Smooth muscle cell (in vitro differentiated cells): Measurements from ENCODE around the gene SLC25A41. TPM values are rescaled to one million over a fixed set of nuclear protein-coding genes. Genes with fewer than 3 reads are reported as not detected.
A peak's percentile ranks its signal among the peaks of the same experiment; 100 is the strongest.

Experiments used
- DNase-seq: peaks from one replicate; lab custom pipeline; 2025; ENCODE audit not compliant: unreplicated experiment; lab: John Stamatoyannopoulos, UW
- H2AFZ ChIP-seq: fragments of 200-600 bp; sonication (generic); 2 replicates; pipeline ENCODE4 v1.6.0; 2016; ENCODE audit warnings: antibody characterized with exemption, low read depth, mild to moderate bottlenecking
- H3F3A ChIP-seq: fragments of 200-600 bp; sonication (generic); 2 replicates; pipeline ENCODE4 v1.6.0; 2017; ENCODE audit warnings: antibody characterized with exemption, low read depth
- H3K27ac ChIP-seq: fragments of 200-600 bp; sonication (generic); 2 replicates; pipeline ENCODE4 v1.5.1; 2016; ENCODE audit warnings: low read depth, mild to moderate bottlenecking
- H3K27me3 ChIP-seq: fragments of 200-600 bp; sonication (generic); 2 replicates; pipeline ENCODE4 v1.6.1; 2016; ENCODE audit warnings: low read depth, mild to moderate bottlenecking
- H3K36me3 ChIP-seq: fragments of 200-600 bp; sonication (generic); 2 replicates; pipeline ENCODE4 v1.5.1; 2016; ENCODE audit warnings: low read depth
- H3K4me1 ChIP-seq: fragments of 200-600 bp; sonication (generic); 2 replicates; pipeline ENCODE4 v1.5.1; 2016; ENCODE audit warnings: low read depth
- H3K4me2 ChIP-seq: fragments of 200-600 bp; sonication (generic); 2 replicates; pipeline ENCODE4 v1.6.0; 2016; ENCODE audit warnings: mild to moderate bottlenecking
- H3K4me3 ChIP-seq: fragments of 200-600 bp; sonication (generic); 2 replicates; pipeline ENCODE4 v1.5.1; 2016; ENCODE audit warnings: mild to moderate bottlenecking
- H3K79me2 ChIP-seq: fragments of 200-600 bp; sonication (generic); 2 replicates; pipeline ENCODE4 v1.6.0; 2016; ENCODE audit warnings: low read depth, mild to moderate bottlenecking
- H3K9ac ChIP-seq: fragments of 200-600 bp; sonication (generic); 2 replicates; pipeline ENCODE4 v1.6.0; 2016; ENCODE audit warnings: low read depth
- H3K9me3 ChIP-seq: fragments of 200-600 bp; sonication (generic); replicated peaks from 2 replicates; pipeline ENCODE4 v1.5.1; 2016; ENCODE audit warnings: low read depth
- H4K20me1 ChIP-seq: fragments of 200-600 bp; sonication (generic); 2 replicates; pipeline ENCODE4 v1.6.0; 2016; ENCODE audit warnings: low read depth
- WGBS: methylation state at CpG from one replicate; pipeline ENCODE4 v1.1.7; 2016; ENCODE audit warnings: low lambda C conversion rate; 5-methylcytosine and 5-hydroxymethylcytosine counted together
- polyA plus RNA-seq: library from polyadenylated mRNA; unstranded; fragments of >200 nt; fragmentation: Nextera tagmentation; extraction: Ambion mirVana; gene quantifications from 2 replicates; pipeline ENCODE4 v1.2.1, GENCODE V29; 2016
- total RNA-seq: library from RNA; depleted of rRNA; stranded (reverse); fragments of >200 nt; gene quantifications from 2 replicates; pipeline ENCODE4 v1.2.3, GENCODE V29; 2014
- TF ChIP-seq, protein P1 (sequence below): fragments of 200-600 bp; sonication (generic); IDR thresholded peaks from 2 replicates; pipeline ENCODE4 v1.5.1; 2017; ENCODE audit warnings: borderline replicate concordance, mild to moderate bottlenecking, antibody characterized with exemption; ENCODE audit not compliant: insufficient read depth, poor library complexity, severe bottlenecking

Gene SLC25A41
- total and polyA plus RNA-seq, 2 experiments from 2014 or later, result 0.30 TPM; not detected in 1

DNA sequence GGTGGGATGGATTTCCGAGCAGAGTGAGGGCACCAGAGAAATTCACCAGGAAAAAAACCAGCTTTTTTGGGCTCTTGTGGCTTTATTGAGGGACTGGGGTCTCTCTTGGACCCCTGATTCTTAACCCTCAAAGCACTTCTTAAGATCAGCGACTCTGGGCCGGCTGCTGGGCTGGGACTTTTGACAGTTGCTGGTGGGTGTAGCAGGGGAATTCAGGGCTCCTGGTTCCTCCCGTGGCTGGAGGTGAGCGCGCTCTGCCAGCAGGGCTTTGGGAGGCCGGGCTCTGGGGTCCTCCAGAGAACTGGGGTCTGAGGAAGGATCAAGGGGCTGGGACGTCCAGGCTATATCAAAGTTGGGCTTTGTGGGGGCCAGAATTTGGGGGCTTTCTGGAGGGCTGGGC lies 33.8 kb upstream of the SLC25A41 start:
- Histone ChIP-seq H3K4me1 (no peaks in the 10 kb centered on the region), H3K9me3 (no peaks in the 10 kb centered on the region), H3K27ac (no peak overlapping the region), H3K9ac (no peak overlapping the region), H3K4me2 (no peak overlapping the region), H3F3A (no peaks in the 10 kb centered on the region), H3K79me2 (no peaks in the 10 kb centered on the region), H2AFZ (no peak overlapping the region), H3K36me3 (no peaks in the 10 kb centered on the region), H3K4me3 (no peak overlapping the region), H4K20me1 (no peaks in the 10 kb centered on the region), H3K27me3 (peaks cover 26% of the 10 kb centered on the region)
- TF ChIP-seq, protein P1, sequence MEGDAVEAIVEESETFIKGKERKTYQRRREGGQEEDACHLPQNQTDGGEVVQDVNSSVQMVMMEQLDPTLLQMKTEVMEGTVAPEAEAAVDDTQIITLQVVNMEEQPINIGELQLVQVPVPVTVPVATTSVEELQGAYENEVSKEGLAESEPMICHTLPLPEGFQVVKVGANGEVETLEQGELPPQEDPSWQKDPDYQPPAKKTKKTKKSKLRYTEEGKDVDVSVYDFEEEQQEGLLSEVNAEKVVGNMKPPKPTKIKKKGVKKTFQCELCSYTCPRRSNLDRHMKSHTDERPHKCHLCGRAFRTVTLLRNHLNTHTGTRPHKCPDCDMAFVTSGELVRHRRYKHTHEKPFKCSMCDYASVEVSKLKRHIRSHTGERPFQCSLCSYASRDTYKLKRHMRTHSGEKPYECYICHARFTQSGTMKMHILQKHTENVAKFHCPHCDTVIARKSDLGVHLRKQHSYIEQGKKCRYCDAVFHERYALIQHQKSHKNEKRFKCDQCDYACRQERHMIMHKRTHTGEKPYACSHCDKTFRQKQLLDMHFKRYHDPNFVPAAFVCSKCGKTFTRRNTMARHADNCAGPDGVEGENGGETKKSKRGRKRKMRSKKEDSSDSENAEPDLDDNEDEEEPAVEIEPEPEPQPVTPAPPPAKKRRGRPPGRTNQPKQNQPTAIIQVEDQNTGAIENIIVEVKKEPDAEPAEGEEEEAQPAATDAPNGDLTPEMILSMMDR, result no peak
- DNase-seq, result no peak
- 95% methylated on average over 8 of the region's 8 CpGs for WGBS

DNA sequence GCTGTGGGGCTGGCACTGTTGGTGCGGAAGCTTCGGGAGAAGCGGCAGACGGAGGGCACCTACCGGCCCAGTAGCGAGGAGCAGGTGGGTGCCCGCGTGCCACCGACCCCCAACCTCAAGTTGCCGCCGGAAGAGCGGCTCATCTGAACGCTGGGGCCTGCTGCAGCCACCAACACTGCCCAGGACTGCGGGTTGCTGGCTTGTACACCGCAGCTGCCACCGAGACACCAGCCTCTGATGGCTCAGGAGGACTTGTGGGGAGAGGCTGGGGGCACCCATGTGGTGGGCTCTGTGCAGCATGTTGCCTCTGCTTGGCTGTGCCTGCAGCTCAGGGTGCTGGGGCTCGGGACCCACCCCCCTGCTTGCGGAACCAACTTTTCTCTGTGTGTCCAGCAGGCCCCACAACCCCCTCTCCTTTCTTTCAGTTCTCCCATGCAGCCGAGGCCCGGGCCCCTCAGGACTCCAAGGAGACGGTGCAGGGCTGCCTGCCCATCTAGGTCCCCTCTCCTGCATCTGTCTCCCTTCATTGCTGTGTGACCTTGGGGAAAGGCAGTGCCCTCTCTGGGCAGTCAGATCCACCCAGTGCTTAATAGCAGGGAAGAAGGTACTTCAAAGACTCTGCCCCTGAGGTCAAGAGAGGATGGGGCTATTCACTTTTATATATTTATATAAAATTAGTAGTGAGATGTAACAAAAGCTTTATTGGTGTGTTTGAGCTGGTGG lies 33.1 kb upstream of the SLC25A41 start:
- no peak overlapping the region for H3K9ac ChIP-seq
- no peaks in the 10 kb centered on the region for H3K79me2 ChIP-seq
- no peak for DNase-seq
- 94% methylated on average over 21 of the region's 21 CpGs for WGBS
- H3K27ac ChIP-seq, result no peak overlapping the region
- H3K4me3 ChIP-seq, result no peak overlapping the region
- H3K36me3 ChIP-seq, result no peaks in the 10 kb centered on the region
- H4K20me1 ChIP-seq, result no peaks in the 10 kb centered on the region
- H3F3A ChIP-seq, result no peaks in the 10 kb centered on the region
- H3K27me3 ChIP-seq, result peaks cover 26% of the 10 kb centered on the region
- H3K4me2 ChIP-seq, result no peak overlapping the region
- H3K4me1 ChIP-seq, result no peaks in the 10 kb centered on the region
- no peak overlapping the region for H2AFZ ChIP-seq
- TF ChIP-seq, protein P1, result no peak
- H3K9me3 ChIP-seq, result no peaks in the 10 kb centered on the region

DNA sequence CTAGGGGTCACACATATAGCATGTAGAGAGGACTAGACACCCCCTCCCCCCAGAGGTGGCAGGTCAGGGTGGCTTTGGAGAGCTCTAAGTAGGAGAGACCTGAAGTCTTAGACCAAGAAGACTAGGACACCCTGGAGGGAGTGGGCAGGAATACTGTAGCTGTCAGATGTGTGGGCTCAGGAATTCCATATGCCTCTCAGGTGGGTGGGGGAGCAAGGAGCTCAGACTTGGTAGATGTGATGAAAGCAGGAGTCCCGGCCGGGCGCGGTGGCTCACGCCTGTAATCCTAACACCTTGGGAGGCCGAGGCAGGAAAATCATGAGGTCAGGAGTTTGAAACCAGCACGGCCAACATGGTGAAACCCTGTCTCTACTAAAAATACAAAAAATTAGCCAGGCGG lies 32.1 kb upstream of the SLC25A41 start:
- Histone ChIP-seq H3K4me1 (no peaks in the 10 kb centered on the region), H3K36me3 (no peaks in the 10 kb centered on the region), H3K4me3 (peak overlapping the region; percentile 46), H2AFZ (no peak overlapping the region), H3K4me2 (no peak overlapping the region), H3F3A (no peaks in the 10 kb centered on the region), H3K9ac (no peak overlapping the region), H4K20me1 (no peaks in the 10 kb centered on the region), H3K27ac (no peak overlapping the region), H3K27me3 (peaks cover 26% of the 10 kb centered on the region), H3K79me2 (no peaks in the 10 kb centered on the region), H3K9me3 (no peaks in the 10 kb centered on the region)
- whole genome bisulfite sequencing, result 96% methylated on average over 8 of the region's 8 CpGs
- TF ChIP-seq, protein P1, result no peak
- DNase-seq, result no peak

DNA sequence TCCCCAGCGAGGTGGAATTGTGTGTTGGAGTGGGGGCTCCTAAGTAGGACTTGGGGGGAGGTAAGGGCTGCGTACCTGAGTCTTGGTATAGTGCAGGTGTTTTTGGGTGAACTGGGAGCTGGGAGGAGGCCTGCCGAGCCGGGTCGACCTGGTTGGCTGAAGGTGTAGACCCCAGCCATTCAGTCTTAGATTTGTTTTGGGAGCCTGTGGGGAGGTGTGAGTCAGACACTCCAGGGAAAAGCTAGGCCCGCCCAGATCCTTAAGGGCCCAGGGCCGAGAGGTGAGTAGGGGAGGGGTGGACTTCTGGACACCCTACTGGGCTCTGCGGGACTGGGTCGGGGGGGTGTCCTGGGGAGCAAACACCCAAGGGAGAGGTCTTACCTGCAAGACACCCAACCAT lies 31.4 kb upstream of the SLC25A41 start:
- Histone ChIP-seq H3K9me3 (no peaks in the 10 kb centered on the region), H3K27ac (no peak overlapping the region), H3K79me2 (no peaks in the 10 kb centered on the region), H4K20me1 (no peaks in the 10 kb centered on the region), H3K27me3 (peaks cover 26% of the 10 kb centered on the region), H3K4me2 (peak overlapping the region; percentile 64), H3F3A (no peaks in the 10 kb centered on the region), H3K9ac (no peak overlapping the region), H3K4me3 (peak overlapping the region; percentile 46), H3K4me1 (no peaks in the 10 kb centered on the region), H2AFZ (no peak overlapping the region), H3K36me3 (no peaks in the 10 kb centered on the region)
- TF ChIP-seq, protein P1, result no peak
- 41% methylated on average over 9 of the region's 9 CpGs for WGBS
- DNase-seq, result no peak
